Adrenal gland (tissue), 5 donors: ENCODE measurements around the gene IL1RAPL1.

Experiments
- CTCF ChIP-seq, 6 experiments: fragments of 450-650 bp in 4 of 6; fragments of 200-600 bp in 2 of 6; sonication (generic) in 1 of 6; IDR thresholded peaks; 1 replicate in 5 of 6; 2 replicates in 1 of 6; pipeline versions ENCODE4 v1.5.1 to v1.8.0; 2016 to 2021; ENCODE audit warnings: antibody characterized with exemption in 6 of 6, mild to moderate bottlenecking in 2 of 6, moderate library complexity in 1 of 6
- POLR2A ChIP-seq, 2 donors: fragments of 450-650 bp; IDR thresholded peaks; one replicate each; pipeline ENCODE4 v1.6.1; 2017; ENCODE audit warnings: antibody characterized with exemption in 2 of 2, mild to moderate bottlenecking in 2 of 2, moderate library complexity in 1 of 2
- donor health status: DM: no; HTN: no; CAD: no.

DNA sequence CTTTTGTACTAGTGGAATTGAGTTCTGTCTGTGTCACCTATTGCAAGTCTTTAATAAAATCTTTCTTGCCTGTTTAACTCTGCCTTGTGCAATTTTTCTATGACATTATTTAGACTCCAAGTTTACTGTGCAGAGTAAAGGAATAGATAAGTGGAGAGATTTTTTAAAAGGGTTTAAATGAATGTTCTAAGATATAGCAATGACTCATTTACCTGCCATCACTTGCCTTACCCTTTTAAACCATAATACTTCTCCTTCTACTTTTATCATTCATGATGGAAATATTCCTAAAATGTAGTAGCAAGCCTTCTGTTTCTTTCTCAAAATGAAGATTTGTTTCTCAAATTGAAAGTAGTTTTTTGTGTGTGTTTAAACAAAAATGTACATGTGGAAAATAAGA, 845.3 kb downstream of the IL1RAPL1 start:
- TF ChIP-seq POLR2A (IDR thresholded peaks at IDR 0.05) (no peak), CTCF (IDR thresholded peaks at IDR 0.05) (no peak)
